Keratinocyte (primary cell): ENCODE results near the gene TLE1.

Experiments used
- EZH2 ChIP-seq: IDR thresholded peaks from one replicate; pipeline ENCODE4 v1.6.1; 2012; ENCODE audit warnings: inconsistent platforms, mild to moderate bottlenecking, low read length, moderate library complexity
- TF ChIP-seq, protein P1 (sequence below), 3 experiments: IDR thresholded peaks in 1 of 3; conservative IDR thresholded peaks in 1 of 3; optimal IDR thresholded peaks in 1 of 3; 2 replicates in 2 of 3; 3 replicates in 1 of 3; pipeline versions ENCODE3 to v1.5.1; 2011; ENCODE audit warnings: low read length in 3 of 3, mild to moderate bottlenecking in 3 of 3, moderate library complexity in 2 of 3, control low read depth in 1 of 3, inconsistent platforms in 1 of 3; ENCODE audit not compliant: insufficient read depth in 2 of 3; ENCODE audit errors: extremely low read depth in 1 of 3

DNA sequence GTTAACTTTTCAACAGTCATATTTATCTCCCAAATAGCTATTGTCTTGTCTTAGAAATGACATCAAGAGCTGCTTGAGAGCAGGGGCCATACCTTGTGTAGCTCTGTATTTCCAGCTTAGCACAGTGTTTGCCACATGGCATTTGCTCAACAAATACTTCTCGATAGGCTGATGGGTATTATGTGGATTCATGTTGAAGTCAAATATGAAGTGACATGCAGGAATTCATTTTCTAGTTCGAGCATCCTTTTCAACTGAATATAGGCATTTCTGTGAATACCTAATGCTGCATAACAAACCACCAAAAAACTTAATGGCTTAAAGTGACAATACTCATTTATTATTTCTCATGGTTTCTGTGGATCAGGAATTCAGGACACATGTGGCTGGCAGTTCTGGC, 125.6 kb downstream of the TLE1 start:
- TF ChIP-seq, protein P1, sequence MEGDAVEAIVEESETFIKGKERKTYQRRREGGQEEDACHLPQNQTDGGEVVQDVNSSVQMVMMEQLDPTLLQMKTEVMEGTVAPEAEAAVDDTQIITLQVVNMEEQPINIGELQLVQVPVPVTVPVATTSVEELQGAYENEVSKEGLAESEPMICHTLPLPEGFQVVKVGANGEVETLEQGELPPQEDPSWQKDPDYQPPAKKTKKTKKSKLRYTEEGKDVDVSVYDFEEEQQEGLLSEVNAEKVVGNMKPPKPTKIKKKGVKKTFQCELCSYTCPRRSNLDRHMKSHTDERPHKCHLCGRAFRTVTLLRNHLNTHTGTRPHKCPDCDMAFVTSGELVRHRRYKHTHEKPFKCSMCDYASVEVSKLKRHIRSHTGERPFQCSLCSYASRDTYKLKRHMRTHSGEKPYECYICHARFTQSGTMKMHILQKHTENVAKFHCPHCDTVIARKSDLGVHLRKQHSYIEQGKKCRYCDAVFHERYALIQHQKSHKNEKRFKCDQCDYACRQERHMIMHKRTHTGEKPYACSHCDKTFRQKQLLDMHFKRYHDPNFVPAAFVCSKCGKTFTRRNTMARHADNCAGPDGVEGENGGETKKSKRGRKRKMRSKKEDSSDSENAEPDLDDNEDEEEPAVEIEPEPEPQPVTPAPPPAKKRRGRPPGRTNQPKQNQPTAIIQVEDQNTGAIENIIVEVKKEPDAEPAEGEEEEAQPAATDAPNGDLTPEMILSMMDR (optimal IDR thresholded peaks at IDR 0.05 in 1 of 3, IDR thresholded peaks at IDR 0.05 in 1 of 3, conservative IDR thresholded peaks at IDR 0.05 in 1 of 3; ENCODE audit: extremely low read depth in 1 of 3, insufficient read depth in 2 of 3, low read length in 3 of 3) = no peak
- TF ChIP-seq EZH2 = no peak
